HG03439 (cell line): ENCODE measurements around the gene KLRB1.
"Not testable (repeated sequence)": the region's sequence is repeated elsewhere in the genome, so short reads cannot be mapped to it uniquely, and the experiment has no call there.

ENCODE experiments used
- ATAC-seq: cut with Tn5 transposase; IDR thresholded peaks from one replicate; pipeline ENCODE4 v1.9.1; 2021; ENCODE audit warnings: mild to moderate bottlenecking, moderate library complexity; ENCODE audit not compliant: unreplicated experiment

KLRB1 gene

DNA sequence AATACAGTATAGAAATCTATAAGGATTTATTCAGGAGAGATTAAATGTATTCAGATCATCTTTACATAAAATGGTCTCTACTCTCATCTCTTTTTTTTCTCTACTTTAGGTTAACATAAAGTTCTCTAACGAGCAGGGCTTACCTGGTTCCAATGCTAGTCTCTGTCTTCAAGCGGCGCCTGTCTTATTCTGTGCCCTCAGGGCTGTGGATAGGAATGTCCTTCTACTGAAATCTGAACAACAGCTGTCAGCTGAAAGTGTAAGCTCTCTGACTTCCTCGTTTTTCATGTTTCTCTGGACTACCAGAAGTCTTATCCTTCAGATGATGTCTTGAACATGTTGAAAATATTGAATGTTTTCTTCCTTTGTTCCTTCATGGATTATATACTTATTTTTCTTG lies 62.2 kb downstream of the KLRB1 start:
- not testable (repeated sequence) for ATAC-seq
